Lower lobe of right lung (tissue), 2 donors: ENCODE results near the gene MMP11. TPM values are rescaled to one million over a fixed set of nuclear protein-coding genes. Genes with fewer than 3 reads are reported as not detected.

Experiments used
- ATAC-seq, 2 donors: fragments of 200-7000 bp; cut with Tn5 transposase; one replicate each; pipeline ENCODE4 v1.9.1; 2020 to 2022; ENCODE audit warnings: mild to moderate bottlenecking in 2 of 2, moderate library complexity in 2 of 2
- DNase-seq: peaks from one replicate; pipeline ENCODE4 v3.0.0-alpha.2; 2020
- H3K27ac ChIP-seq: fragments of 200-600 bp; one replicate; pipeline ENCODE4 v1.8.0; 2022
- H3K27me3 ChIP-seq: fragments of 200-600 bp; one replicate; pipeline ENCODE4 v1.8.0; 2022; ENCODE audit warnings: low read depth
- H3K36me3 ChIP-seq: fragments of 200-600 bp; one replicate; pipeline ENCODE4 v1.8.0; 2022; ENCODE audit warnings: mild to moderate bottlenecking
- H3K4me1 ChIP-seq: fragments of 200-600 bp; one replicate; pipeline ENCODE4 v1.8.0; 2022
- H3K4me3 ChIP-seq: fragments of 200-600 bp; one replicate; pipeline ENCODE4 v1.8.0; 2022; ENCODE audit warnings: mild to moderate bottlenecking
- H3K9me3 ChIP-seq: fragments of 200-600 bp; one replicate; pipeline ENCODE4 v1.8.0; 2022
- intact Hi-C: fragments of 100-400 bp; cut with DNase I; formaldehyde crosslinking; loops from one replicate; pipeline ENCODE4 v1.11.0; 2022
- total RNA-seq: library from RNA; stranded (reverse); fragmentation: NEBNext Ultra II Directional; extraction: Animal tissue kit (Norgen Biotek cat#: 25700); gene quantifications from one replicate; pipeline ENCODE4 v1.2.1, GENCODE V29; 2021
- TF ChIP-seq, protein P1 (sequence below): fragments of 200-600 bp; IDR thresholded peaks from one replicate; pipeline ENCODE4 v1.8.0; 2022; ENCODE audit warnings: antibody characterized with exemption, mild to moderate bottlenecking
- donor health status: DM: no; HTN: yes; CAD: no; lungs with severe emphysema.

Gene MMP11
- total RNA-seq, 1 donor from 2014 or later: 1.9 TPM

DNA sequence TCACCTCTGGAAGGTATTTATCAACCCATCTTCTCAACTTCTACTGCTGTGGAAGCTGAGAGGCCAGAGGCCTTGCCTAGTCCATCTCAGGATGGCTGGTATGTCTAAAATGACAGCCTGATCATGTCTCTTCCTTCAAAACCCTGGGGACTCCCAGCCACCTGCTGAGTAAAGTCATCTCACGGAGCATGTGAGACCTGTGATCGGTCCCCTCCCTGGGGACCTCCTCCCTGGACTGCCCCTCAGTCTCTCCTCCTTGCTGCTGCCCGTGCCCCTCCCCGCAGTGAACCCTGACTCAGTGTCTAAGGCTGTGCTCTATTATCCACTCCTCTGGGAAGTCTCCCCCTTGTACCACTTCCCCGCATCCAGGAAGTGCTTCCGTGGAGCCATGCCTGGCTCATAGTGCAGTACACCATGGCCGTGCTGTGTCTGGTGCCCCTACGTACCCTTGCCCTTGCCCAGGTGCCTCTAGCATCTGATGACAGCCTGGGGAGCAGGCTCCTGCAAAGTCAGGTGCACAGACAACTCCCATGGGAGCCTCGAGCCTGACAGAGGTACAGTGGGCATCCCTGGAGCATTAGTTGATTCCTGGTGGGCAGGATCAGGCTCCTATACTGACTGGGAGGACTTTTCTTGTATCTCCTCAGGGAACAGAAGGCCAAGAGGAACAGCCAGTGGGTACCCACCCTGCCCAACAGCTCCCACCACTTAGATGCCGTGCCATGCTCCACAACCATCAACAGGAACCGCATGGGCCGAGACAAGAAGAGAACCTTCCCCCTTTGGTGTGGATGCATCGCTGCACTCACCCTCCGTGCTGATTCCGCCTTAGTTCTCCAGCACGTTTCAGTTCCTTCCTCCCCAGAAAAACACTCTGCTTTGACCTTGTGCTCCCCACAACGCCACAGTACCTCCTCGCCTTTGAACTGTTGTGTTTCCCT is 27.9 kb downstream of the MMP11 start:
- TF ChIP-seq, protein P1, sequence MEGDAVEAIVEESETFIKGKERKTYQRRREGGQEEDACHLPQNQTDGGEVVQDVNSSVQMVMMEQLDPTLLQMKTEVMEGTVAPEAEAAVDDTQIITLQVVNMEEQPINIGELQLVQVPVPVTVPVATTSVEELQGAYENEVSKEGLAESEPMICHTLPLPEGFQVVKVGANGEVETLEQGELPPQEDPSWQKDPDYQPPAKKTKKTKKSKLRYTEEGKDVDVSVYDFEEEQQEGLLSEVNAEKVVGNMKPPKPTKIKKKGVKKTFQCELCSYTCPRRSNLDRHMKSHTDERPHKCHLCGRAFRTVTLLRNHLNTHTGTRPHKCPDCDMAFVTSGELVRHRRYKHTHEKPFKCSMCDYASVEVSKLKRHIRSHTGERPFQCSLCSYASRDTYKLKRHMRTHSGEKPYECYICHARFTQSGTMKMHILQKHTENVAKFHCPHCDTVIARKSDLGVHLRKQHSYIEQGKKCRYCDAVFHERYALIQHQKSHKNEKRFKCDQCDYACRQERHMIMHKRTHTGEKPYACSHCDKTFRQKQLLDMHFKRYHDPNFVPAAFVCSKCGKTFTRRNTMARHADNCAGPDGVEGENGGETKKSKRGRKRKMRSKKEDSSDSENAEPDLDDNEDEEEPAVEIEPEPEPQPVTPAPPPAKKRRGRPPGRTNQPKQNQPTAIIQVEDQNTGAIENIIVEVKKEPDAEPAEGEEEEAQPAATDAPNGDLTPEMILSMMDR: no peak
- Histone ChIP-seq H3K4me1 (no peaks in the 10 kb centered on the region), H3K27ac (no peak overlapping the region), H3K9me3 (no peaks in the 10 kb centered on the region), H3K27me3 (no peaks in the 10 kb centered on the region), H3K36me3 (peaks cover 90% of the 10 kb centered on the region), H3K4me3 (no peak overlapping the region)
- DNase-seq: peak; percentile 30
- intact Hi-C loops: no loop called here
- ATAC-seq: peak in 1 of 2 donors; percentile 6

DNA sequence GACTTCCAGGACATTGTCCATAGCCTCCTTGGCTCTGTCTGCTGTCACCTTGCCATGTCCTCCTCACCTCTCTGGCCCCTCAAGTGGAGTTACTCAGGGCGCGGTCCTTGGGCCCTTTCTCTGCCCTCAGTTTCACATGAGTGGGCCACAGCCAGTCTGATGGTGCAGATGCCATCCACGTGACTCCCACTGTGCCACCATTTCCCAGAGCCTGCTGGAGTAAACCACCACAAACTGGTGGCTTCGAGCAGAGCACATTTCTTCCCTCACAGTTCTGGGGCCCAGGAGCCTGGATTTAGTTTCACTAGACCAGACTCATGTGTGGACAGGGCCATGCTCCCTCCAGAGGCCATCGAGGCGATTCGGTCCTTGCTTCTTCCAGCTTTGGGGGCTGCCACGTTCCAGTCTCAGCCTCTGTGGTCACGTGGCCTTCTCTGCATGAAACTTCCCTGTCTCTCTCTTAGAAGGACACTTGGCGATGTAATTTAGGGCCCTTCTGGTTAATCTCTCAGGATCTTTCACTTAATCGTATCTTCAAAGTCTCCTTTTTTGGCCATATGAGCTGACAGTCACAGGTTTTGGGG is 28.7 kb downstream of the MMP11 start:
- H3K27me3 ChIP-seq: no peaks in the 10 kb centered on the region
- no peak overlapping the region for H3K27ac ChIP-seq
- H3K9me3 ChIP-seq: no peaks in the 10 kb centered on the region
- no peaks in the 10 kb centered on the region for H3K4me1 ChIP-seq
- intact Hi-C loops: no loop called here
- TF ChIP-seq, protein P1: no peak
- peaks cover 90% of the 10 kb centered on the region for H3K36me3 ChIP-seq
- no peak for ATAC-seq
- peak; percentile 19 for DNase-seq
- no peak overlapping the region for H3K4me3 ChIP-seq

DNA sequence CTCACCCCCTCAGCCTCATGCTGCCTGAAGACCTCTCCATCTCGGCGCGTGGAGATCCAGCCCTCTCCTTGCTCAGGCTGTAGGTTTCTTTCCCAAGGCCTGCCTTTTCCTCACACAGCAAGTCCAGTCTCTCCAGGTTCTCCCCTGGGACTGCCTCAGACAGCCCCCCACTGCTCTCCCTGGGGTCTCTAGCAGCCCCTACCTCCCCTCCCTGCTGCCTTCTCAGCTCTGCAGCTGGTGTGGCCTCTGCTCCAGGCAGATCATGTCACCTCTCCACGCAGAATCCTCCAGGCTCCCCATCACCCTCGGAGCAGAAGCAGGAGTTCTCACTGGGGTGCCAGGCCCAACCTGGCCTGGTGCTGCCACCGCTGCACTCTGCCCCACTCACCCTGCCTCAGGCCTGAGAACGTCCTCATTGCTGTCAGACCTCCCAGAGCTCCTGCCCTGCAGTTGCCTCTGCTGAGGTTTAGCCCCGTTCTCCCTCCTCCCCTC is 29.3 kb downstream of the MMP11 start:
- Histone ChIP-seq H3K4me3 (no peak overlapping the region), H3K27ac (no peak overlapping the region), H3K4me1 (no peaks in the 10 kb centered on the region), H3K9me3 (no peaks in the 10 kb centered on the region), H3K36me3 (peaks cover 92% of the 10 kb centered on the region), H3K27me3 (no peaks in the 10 kb centered on the region)
- ATAC-seq (no peak), DNase-seq (peak; percentile 15)
- intact Hi-C loops: no loop called here
- TF ChIP-seq, protein P1: no peak

DNA sequence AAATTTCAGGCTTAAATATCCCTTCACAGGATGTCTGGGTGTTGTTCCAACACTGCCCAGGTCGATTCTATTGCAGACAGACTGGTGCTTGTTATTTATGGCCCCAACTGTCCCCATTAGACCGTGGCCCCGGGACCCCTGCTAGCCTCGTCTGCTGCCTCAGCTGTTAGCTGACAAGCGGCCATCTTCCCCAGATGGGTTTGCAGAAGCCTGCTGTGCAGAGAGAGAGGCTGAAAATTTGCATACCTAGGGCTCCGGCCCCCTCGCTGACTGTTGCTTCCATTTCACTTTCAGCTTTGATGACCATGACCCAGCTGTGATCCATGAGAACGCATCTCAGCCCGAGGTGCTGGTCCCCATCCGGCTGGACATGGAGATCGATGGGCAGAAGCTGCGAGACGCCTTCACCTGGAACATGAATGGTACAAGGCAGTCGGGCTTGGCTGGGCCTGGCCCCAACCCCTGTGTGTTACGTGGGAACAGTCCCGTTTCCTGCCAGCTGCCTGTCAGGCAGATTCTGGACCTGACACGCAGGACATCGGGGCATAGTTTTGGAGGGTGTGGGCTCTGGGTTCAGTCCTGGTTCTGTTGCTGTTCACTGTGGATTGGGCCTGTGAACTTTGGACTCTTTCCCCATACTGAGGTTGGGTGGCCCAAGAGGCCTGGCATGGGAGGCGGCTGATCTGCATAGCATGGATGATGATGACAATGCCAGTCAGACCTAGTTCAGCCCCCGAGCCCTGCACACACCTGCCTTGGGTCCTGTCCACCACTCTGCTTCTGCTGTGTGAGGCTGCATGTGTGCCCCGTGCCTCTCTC is 30.6 kb downstream of the MMP11 start:
- peaks cover 94% of the 10 kb centered on the region for H3K36me3 ChIP-seq
- H3K4me1 ChIP-seq: no peaks in the 10 kb centered on the region
- no peak overlapping the region for H3K4me3 ChIP-seq
- no peaks in the 10 kb centered on the region for H3K27me3 ChIP-seq
- TF ChIP-seq, protein P1: no peak
- no peak overlapping the region for H3K27ac ChIP-seq
- ATAC-seq: no peak
- peak; percentile 27 for DNase-seq
- intact Hi-C loops: no loop called here
- H3K9me3 ChIP-seq: no peaks in the 10 kb centered on the region

DNA sequence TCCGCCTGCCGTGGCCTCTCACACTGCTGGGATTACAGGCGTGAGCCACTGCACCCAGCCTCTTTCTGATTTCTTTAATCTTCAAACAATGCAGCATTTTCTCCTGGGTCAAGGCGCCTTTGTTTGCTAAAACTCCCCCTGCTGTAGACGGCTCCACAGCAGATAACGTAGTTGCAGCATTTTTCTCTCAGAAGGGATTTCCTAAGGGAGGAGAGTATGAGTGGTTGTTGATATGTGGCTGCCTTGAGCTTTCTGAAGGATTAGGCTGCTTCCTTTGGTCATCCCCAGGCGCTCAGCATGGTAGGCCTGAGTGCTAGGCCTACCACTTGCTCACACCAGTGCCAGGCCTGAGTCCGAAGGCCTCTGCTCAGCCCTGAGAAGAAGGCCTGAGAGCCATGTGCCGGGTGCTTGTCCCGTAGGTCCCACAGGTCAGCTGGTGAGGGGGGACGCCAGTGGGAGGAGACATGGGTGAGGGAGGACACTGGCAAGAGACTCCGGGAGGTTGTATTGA is 32.2 kb downstream of the MMP11 start:
- TF ChIP-seq, protein P1: no peak
- H3K4me1 ChIP-seq: no peaks in the 10 kb centered on the region
- no peak overlapping the region for H3K4me3 ChIP-seq
- H3K27ac ChIP-seq: no peak overlapping the region
- no peaks in the 10 kb centered on the region for H3K9me3 ChIP-seq
- no peaks in the 10 kb centered on the region for H3K27me3 ChIP-seq
- intact Hi-C loops: no loop called here
- peaks cover 92% of the 10 kb centered on the region for H3K36me3 ChIP-seq
- ATAC-seq (no peak), DNase-seq (peak; percentile 26)
